Inferior parietal cortex (tissue), 1 donor: ENCODE results near the gene DNASE1L2.

Experiments
- DNase-seq: peaks from one replicate; pipeline ENCODE4 v3.0.0-alpha.2; 2016; ENCODE audit errors: extremely low spot score

DNASE1L2 gene

GRCh38 chr16:2284797-2285576, 48.7 kb downstream of the DNASE1L2 start:
- no peak for DNase-seq

DNA sequence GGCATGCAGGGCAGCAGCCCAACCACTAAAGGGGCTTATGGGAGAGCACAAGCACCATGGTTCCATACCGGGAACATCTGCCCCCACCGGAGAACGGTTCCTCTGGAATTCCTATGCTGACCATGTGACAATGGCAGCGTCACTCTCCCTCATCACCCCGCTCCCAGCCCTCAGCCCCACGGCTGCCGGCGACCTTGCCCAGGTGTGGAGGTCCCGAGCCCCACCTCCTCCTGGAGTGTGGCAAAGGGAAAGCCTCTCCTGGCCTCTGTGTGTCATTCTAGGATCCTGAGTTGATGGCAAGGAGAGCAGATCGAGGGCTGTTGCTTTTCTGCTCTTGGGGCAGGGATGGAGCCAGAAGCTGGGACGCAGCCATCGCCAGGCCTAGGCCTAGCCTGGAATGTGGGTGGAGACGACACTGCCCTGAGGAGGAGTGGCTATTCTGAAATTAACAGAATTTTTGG, 49.5 kb downstream of the DNASE1L2 start:
- DNase-seq = no peak

DNA sequence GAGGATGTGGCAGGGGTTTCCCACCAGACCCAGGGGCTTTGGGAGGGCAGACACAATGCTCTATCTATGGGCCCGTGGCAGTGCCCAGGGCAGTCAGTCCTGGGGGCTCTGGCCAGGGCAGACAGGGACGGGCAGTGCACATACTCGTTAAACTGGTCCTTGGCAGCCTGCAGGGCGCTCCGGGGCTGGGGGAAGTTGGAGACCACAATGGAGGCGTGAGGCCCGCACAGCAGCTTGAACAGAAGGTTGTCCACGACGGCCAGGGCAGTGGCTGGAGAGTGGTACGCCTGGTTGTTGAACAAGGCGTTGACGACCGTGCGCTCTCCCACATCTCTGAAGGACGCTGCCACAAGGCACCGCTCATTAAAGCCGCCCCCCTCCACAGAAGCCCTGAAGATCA, 50.3 kb downstream of the DNASE1L2 start:
- DNase-seq = no peak

GRCh38 chr16:2287916-2288547, 51.8 kb downstream of the DNASE1L2 start:
- no peak for DNase-seq
